ENCODE results near the gene C19orf53. TPM values are rescaled to one million over a fixed set of nuclear protein-coding genes. Genes with fewer than 3 reads are reported as not detected.

Gene C19orf53
- total and polyA plus RNA-seq, 2 of the 13 experiments (the other 11 are each of a cell fraction or from before 2014, with no cell fraction given), result 129 to 130 TPM

GRCh38 chr19:13794757-13795589, 20.7 kb downstream of the C19orf53 start, which contains the start of gene ZSWIM4 (continued):
- TF ChIP-seq U2AF1 (optimal IDR thresholded peaks at IDR 0.05; ENCODE audit: low read depth, low read length) (no peak), ZNF484 (CRISPR knock-in tag; IDR thresholded peaks at IDR 0.05; ENCODE audit: borderline replicate concordance, low read depth) (no peak), ZNF367 (CRISPR knock-in tag; IDR thresholded peaks at IDR 0.05; ENCODE audit: borderline replicate concordance) (no peak), SIN3A (IDR thresholded peaks at IDR 0.05; ENCODE audit: borderline replicate concordance, low read depth, low read length) (no peak; the same call in 1 of the 2 replicates), ZNF550 (CRISPR knock-in tag; IDR thresholded peaks at IDR 0.05; ENCODE audit: borderline replicate concordance) (no peak), FOXA1 (IDR thresholded peaks at IDR 0.05) (no peak), FOXA1 (CRISPR knock-in tag; IDR thresholded peaks at IDR 0.05) (peak; percentile 83), ZNF781 (CRISPR knock-in tag; IDR thresholded peaks at IDR 0.05; ENCODE audit: borderline replicate concordance, not compliant biosample characterization) (peak; percentile 27), DZIP1 (CRISPR knock-in tag; IDR thresholded peaks at IDR 0.05) (no peak), ZNF772 (CRISPR knock-in tag; IDR thresholded peaks at IDR 0.05) (0 out of 2 replicates have a peak, but pooled peaks have one; percentile 48), SOX6 (IDR thresholded peaks at IDR 0.05) (no peak), SOX6 (CRISPR knock-in tag; IDR thresholded peaks at IDR 0.05) (peak; percentile 54), TBP (CRISPR knock-in tag; IDR thresholded peaks at IDR 0.05) (no peak), FOXA3 (CRISPR knock-in tag; IDR thresholded peaks at IDR 0.05) (peak; percentile 81), USF2 (IDR thresholded peaks at IDR 0.05; ENCODE audit: low read depth, low read length) (peak; percentile 34; the same call in 1 of the 2 replicates), USF2 (CRISPR knock-in tag; IDR thresholded peaks at IDR 0.05; ENCODE audit: borderline replicate concordance) (peak; percentile 89; the same call in 1 of the 2 replicates), TBX2 (CRISPR knock-in tag; IDR thresholded peaks at IDR 0.05; ENCODE audit: borderline replicate concordance) (peak; percentile 46; the same call in 1 of the 2 replicates), MIER2 (CRISPR knock-in tag; IDR thresholded peaks at IDR 0.05) (no peak), EED (CRISPR knock-in tag; IDR thresholded peaks at IDR 0.05) (no peak), MED8 (CRISPR knock-in tag; IDR thresholded peaks at IDR 0.05; ENCODE audit: insufficient replicate concordance) (no peak), ELF3 (CRISPR knock-in tag; IDR thresholded peaks at IDR 0.05) (0 out of 2 replicates have a peak, but pooled peaks have one; percentile 12), ZNF563 (CRISPR knock-in tag; IDR thresholded peaks at IDR 0.05) (no peak; the same call in 1 of the 2 replicates)
- TF ChIP-seq, protein P1, sequence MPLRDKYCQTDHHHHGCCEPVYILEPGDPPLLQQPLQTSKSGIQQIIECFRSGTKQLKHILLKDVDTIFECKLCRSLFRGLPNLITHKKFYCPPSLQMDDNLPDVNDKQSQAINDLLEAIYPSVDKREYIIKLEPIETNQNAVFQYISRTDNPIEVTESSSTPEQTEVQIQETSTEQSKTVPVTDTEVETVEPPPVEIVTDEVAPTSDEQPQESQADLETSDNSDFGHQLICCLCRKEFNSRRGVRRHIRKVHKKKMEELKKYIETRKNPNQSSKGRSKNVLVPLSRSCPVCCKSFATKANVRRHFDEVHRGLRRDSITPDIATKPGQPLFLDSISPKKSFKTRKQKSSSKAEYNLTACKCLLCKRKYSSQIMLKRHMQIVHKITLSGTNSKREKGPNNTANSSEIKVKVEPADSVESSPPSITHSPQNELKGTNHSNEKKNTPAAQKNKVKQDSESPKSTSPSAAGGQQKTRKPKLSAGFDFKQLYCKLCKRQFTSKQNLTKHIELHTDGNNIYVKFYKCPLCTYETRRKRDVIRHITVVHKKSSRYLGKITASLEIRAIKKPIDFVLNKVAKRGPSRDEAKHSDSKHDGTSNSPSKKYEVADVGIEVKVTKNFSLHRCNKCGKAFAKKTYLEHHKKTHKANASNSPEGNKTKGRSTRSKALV (CRISPR knock-in tag; IDR thresholded peaks at IDR 0.05), result peak; percentile 60; the same call in 1 of the 2 replicates

Data from HepG2 (cell line).